Osteoblast (primary cell): ENCODE results near the gene ANKRD18A. TPM values are rescaled to one million over a fixed set of nuclear protein-coding genes. Genes with fewer than 3 reads are reported as not detected.

ENCODE experiments used
- DNase-seq: peaks from one replicate; pipeline ENCODE4 v3.0.0; 2011; ENCODE audit warnings: low spot score, mixed read lengths; ENCODE audit not compliant: insufficient read length; ENCODE audit errors: missing footprints
- H2AFZ ChIP-seq: 2 replicates; pipeline ENCODE4 v1.6.0; 2011; ENCODE audit warnings: mild to moderate bottlenecking, low read length
- H3K27ac ChIP-seq: 2 replicates; pipeline ENCODE4 v1.5.1; 2011; ENCODE audit warnings: mild to moderate bottlenecking, low read depth, low read length, moderate library complexity
- H3K27me3 ChIP-seq: 2 replicates; pipeline ENCODE4 v1.6.0; 2012; ENCODE audit warnings: mild to moderate bottlenecking, control low read depth, inconsistent platforms, low read length, moderate library complexity; ENCODE audit not compliant: insufficient read depth
- H3K36me3 ChIP-seq: 2 replicates; pipeline ENCODE4 v1.5.1; 2011; ENCODE audit warnings: mild to moderate bottlenecking, low read length, control low read depth, moderate library complexity; ENCODE audit not compliant: insufficient read depth
- H3K4me1 ChIP-seq: 2 replicates; pipeline ENCODE4 v1.5.1; 2011; ENCODE audit warnings: mild to moderate bottlenecking, low read length, control low read depth, moderate library complexity; ENCODE audit not compliant: insufficient read depth
- H3K4me2 ChIP-seq: 2 replicates; pipeline ENCODE4 v1.6.0; 2011; ENCODE audit warnings: mild to moderate bottlenecking, low read length; ENCODE audit not compliant: insufficient read depth
- H3K4me3 ChIP-seq: fragments of 200-600 bp; sonication (generic); 3 replicates; pipeline ENCODE4 v1.5.1; 2012; ENCODE audit warnings: mild to moderate bottlenecking, low read length, inconsistent platforms; ENCODE audit not compliant: insufficient read depth
- H3K79me2 ChIP-seq: 2 replicates; pipeline ENCODE4 v1.6.0; 2012; ENCODE audit warnings: mild to moderate bottlenecking, low read length, control low read depth, inconsistent platforms; ENCODE audit not compliant: insufficient read depth
- H3K9me3 ChIP-seq: 2 replicates; pipeline ENCODE4 v1.5.1; 2011; ENCODE audit warnings: low read depth, low read length, control low read depth
- H4K20me1 ChIP-seq: 2 replicates; pipeline ENCODE4 v1.6.0; 2012; ENCODE audit warnings: mild to moderate bottlenecking, low read length, control low read depth; ENCODE audit not compliant: insufficient read depth
- CTCF ChIP-seq: IDR thresholded peaks from 2 replicates; pipeline ENCODE4 v1.5.1; 2011; ENCODE audit warnings: mild to moderate bottlenecking, low read depth, low read length, moderate library complexity; ENCODE audit errors: extremely low read depth
- total RNA-seq: library from RNA; depleted of rRNA; stranded (reverse); fragments of >200 nt; gene quantifications from 2 replicates; pipeline ENCODE4 v1.2.3, GENCODE V29; 2012

ANKRD18A gene
- under 0.01 TPM in 1 of 2 replicates, not detected in the other for total RNA-seq

- Histone ChIP-seq H3K4me1 (no peaks in the 10 kb centered on the region), H3K79me2 (no peaks in the 10 kb centered on the region), H3K27ac (no peak within 1 kb of the TSS), H3K36me3 (no peaks in the 10 kb centered on the region), H3K4me3 (peak within 1 kb of the TSS; percentile 50), H3K9me3 (no peaks in the 10 kb centered on the region), H4K20me1 (no peaks in the 10 kb centered on the region), H3K4me2 (peak within 1 kb of the TSS; percentile 53), H2AFZ (peak within 1 kb of the TSS; percentile 41), H3K27me3 (peaks cover 49% of the 10 kb centered on the region)
- peak; percentile 36 for TF ChIP-seq CTCF
- peak; percentile 87 for DNase-seq
Measured at GRCh38 chr9:38620483-38621433, at the start of gene ANKRD18A. ANKRD18A (minus strand) TSS chr9:38620596; CDS start chr9:38620285, 311 bp downstream.

- H3K27me3 ChIP-seq = no peaks in the 10 kb centered on the region
- H4K20me1 ChIP-seq = no peaks in the 10 kb centered on the region
- H2AFZ ChIP-seq = no peak overlapping the region
- no peak for DNase-seq
- H3K27ac ChIP-seq = no peak overlapping the region
- H3K4me2 ChIP-seq = no peak overlapping the region
- H3K9me3 ChIP-seq = no peaks in the 10 kb centered on the region
- H3K4me3 ChIP-seq = no peak overlapping the region
- no peaks in the 10 kb centered on the region for H3K4me1 ChIP-seq
- TF ChIP-seq CTCF = no peak
- H3K79me2 ChIP-seq = no peaks in the 10 kb centered on the region
- no peaks in the 10 kb centered on the region for H3K36me3 ChIP-seq
Measured at GRCh38 chr9:38668791-38669466, 48.5 kb upstream of the ANKRD18A start.

DNA sequence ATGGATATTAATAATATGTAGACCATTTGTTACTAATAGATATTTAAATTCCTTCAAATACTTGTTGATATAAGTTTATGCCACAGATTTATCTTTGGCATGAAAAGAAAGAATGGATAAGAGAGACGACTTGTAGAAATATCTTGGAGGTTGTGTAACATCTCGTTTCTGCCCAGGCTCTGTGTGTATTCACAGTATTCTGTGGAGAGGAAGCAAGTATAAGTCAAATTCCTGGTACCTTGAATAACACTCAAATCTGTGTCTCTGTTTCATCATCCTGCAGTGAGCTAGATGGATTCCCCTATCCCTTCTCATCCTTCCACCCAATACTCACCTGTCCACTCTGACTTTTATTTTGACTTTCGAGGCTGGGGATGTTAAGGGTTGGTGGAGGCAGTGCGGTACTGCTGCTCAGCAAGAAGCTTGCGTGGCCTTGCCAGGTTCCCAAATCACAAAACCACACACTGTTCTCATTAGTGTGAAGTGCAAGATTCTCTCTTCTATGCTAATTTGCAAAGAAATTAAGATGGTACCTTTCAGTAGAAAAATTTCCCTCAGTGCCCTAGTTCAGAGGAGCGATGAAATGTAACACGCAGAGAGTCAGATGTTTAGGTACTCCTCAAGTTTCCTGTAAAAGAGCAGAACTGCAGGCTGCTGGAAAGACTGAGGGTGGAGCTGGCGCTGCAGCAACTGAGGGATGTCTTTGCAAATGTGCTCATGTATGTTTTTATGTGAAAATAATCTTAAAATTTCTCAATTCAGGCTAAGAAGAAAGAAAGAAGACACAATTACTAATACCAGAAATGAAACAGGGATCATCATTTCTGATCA is 42.6 kb upstream of the ANKRD18A start:
- no peaks in the 10 kb centered on the region for H3K4me1 ChIP-seq
- no peaks in the 10 kb centered on the region for H4K20me1 ChIP-seq
- peak; percentile 19 for TF ChIP-seq CTCF
- H3K79me2 ChIP-seq = no peaks in the 10 kb centered on the region
- no peak overlapping the region for H2AFZ ChIP-seq
- H3K4me3 ChIP-seq = no peak overlapping the region
- H3K36me3 ChIP-seq = no peaks in the 10 kb centered on the region
- H3K9me3 ChIP-seq = no peaks in the 10 kb centered on the region
- H3K27ac ChIP-seq = no peak overlapping the region
- DNase-seq = no peak
- no peak overlapping the region for H3K4me2 ChIP-seq
- H3K27me3 ChIP-seq = peaks cover 3% of the 10 kb centered on the region
